ENCODE data around the gene POM121L2. TPM values are rescaled to one million over a fixed set of nuclear protein-coding genes. Genes with fewer than 3 reads are reported as not detected.

The POM121L2 gene
- total and polyA plus RNA-seq, 10 of the 15 experiments (the other 5 are each of a cell fraction or from before 2014, with no cell fraction given) = 0.04 TPM; not detected in 9

- no peak for TF ChIP-seq GATAD2B (conservative IDR thresholded peaks at IDR 0.05; ENCODE audit: low read depth)
- no peak for TF ChIP-seq DPF2 (IDR thresholded peaks at IDR 0.05)
- no peak for TF ChIP-seq NR2C1 (IDR thresholded peaks at IDR 0.05)
- TF ChIP-seq POLR2AphosphoS5 (IDR thresholded peaks at IDR 0.05; ENCODE audit: low read length) = no peak
Observed at GRCh38 chr6:27327023-27327738, 15.1 kb upstream of the POM121L2 start (continued).

GRCh38 chr6:27321901-27322300, 9.8 kb upstream of the POM121L2 start:
- no peaks in the 10 kb centered on the region for H3K9me3 ChIP-seq (replicated peaks; ENCODE audit: control insufficient read depth, insufficient read depth, low read length)
- in situ Hi-C loops (cut with MboI) = no loop called here
- H3K4me2 ChIP-seq (ENCODE audit: control insufficient read depth, insufficient read depth) = no peak overlapping the region
- 45% methylated on average over 4 of the region's 4 CpGs for WGBS (ENCODE audit: insufficient coverage, insufficient replicate concordance, low lambda C conversion rate, missing lambda C conversion rate)
- ChIA-PET RAD21 (ENCODE audit: unreplicated experiment) (no interaction called here), SMC1A (ENCODE audit: uncharacterized antibody, unreplicated experiment) (no interaction called here), POLR2A (no interaction called here), CTCF (interaction anchor here (1.8 kb wide), 1 partner anchor 9 kb away, joined by 4 read pairs; the partner anchor contains the start of gene POM121L2)
- BruUV-seq (replicated peaks) = no TSS peak
- FAIRE-seq (no peak), ATAC-seq (no peak), DNase-seq (ENCODE audit: low read depth, low spot score) (no peak)
- H2AFZ ChIP-seq (ENCODE audit: control insufficient read depth, low read depth, low read length) = no peak overlapping the region
- no peak overlapping the region for H3K4me3 ChIP-seq
- H3K27ac ChIP-seq (ENCODE audit: control insufficient read depth, insufficient read depth) = no peak overlapping the region
- H3K36me3 ChIP-seq (ENCODE audit: control insufficient read depth in 2 of 2, insufficient read depth in 2 of 2, low read length in 1 of 2) = no peaks in the 10 kb centered on the region
- H3K79me2 ChIP-seq (ENCODE audit: control insufficient read depth, insufficient read depth, low read length) = no peaks in the 10 kb centered on the region
- TF ChIP-seq EZH2 (IDR thresholded peaks at IDR 0.05; ENCODE audit: borderline replicate concordance, control insufficient read depth, low read depth, low read length) = no peak
- no peak for TF ChIP-seq E2F4 (IDR thresholded peaks at IDR 0.05; ENCODE audit: low read depth, low read length)
- TF ChIP-seq ELK1 (IDR thresholded peaks at IDR 0.05; ENCODE audit: low read depth, low read length) = no peak
- no peak for TF ChIP-seq E4F1 (IDR thresholded peaks at IDR 0.05; ENCODE audit: borderline replicate concordance, partially characterized antibody)
- no peak for TF ChIP-seq RBBP5 (conservative IDR thresholded peaks at IDR 0.05)
- no peak for TF ChIP-seq HSF1 (IDR thresholded peaks at IDR 0.05; ENCODE audit: low read depth, low read length)
- TF ChIP-seq USF1 (IDR thresholded peaks at IDR 0.05; ENCODE audit: borderline replicate concordance, extremely low read length, insufficient read depth, low read depth, low read length) = no peak
- TF ChIP-seq ZBED1 (IDR thresholded peaks at IDR 0.05; ENCODE audit: borderline replicate concordance) = no peak
- no peak for TF ChIP-seq BRCA1 (IDR thresholded peaks at IDR 0.05; ENCODE audit: low read depth, low read length)
- TF ChIP-seq PAX8 (IDR thresholded peaks at IDR 0.05) = no peak
- no peak for TF ChIP-seq CHD2 (IDR thresholded peaks at IDR 0.05; ENCODE audit: borderline replicate concordance, low read depth, low read length)
- no peak for TF ChIP-seq BMI1 (IDR thresholded peaks at IDR 0.05; ENCODE audit: borderline replicate concordance)
- H4K20me1 ChIP-seq (ENCODE audit: control insufficient read depth, insufficient read depth) = no peaks in the 10 kb centered on the region
- intact Hi-C loops (cut with micrococcal nuclease; ENCODE audit: unreplicated experiment) = no loop called here
- no peaks in the 10 kb centered on the region for H3K4me1 ChIP-seq (ENCODE audit: control insufficient read depth, insufficient read depth, low read length)
- H3K27me3 ChIP-seq (replicated peaks in 1 of 2; ENCODE audit: control insufficient read depth in 2 of 2, insufficient read depth in 2 of 2, low read length in 1 of 2) = no peaks in the 10 kb centered on the region
- H3K9ac ChIP-seq (ENCODE audit: control insufficient read depth, insufficient read depth, low read length) = no peak overlapping the region

Measured in GM12878 (cell line).